Breast epithelium (tissue), 3 donors: ENCODE measurements around the gene ATP8B4.

ENCODE experiments used
- POLR2A ChIP-seq: fragments of 450-650 bp; IDR thresholded peaks from one replicate; pipeline ENCODE4 v1.6.1; 2016; ENCODE audit warnings: antibody characterized with exemption, mild to moderate bottlenecking, moderate library complexity
- POLR2AphosphoS5 ChIP-seq, 3 donors: sonication (generic); formaldehyde crosslinking; IDR thresholded peaks; one replicate each; pipeline ENCODE4 v1.6.1; 2017; ENCODE audit warnings: antibody characterized with exemption in 3 of 3

- TF ChIP-seq POLR2AphosphoS5 (IDR thresholded peaks at IDR 0.05), result no peak
- TF ChIP-seq POLR2A, result no peak
Observed at GRCh38 chr15:49842031-49842730, 276.9 kb downstream of the ATP8B4 start.
